Fibroblast of skin of back (primary cell): Measurements from ENCODE around the gene ITGB5.
A peak's percentile ranks its signal among the peaks of the same experiment; 100 is the strongest.
"Not testable (repeated sequence)": the region's sequence is repeated elsewhere in the genome, so short reads cannot be mapped to it uniquely, and the experiment has no call there.

Experiments used
- DNase-seq: peaks from one replicate; pipeline ENCODE4 v3.0.0-alpha.2; 2013

ITGB5 gene

GRCh38 chr3:124812291-124813265, 74.6 kb downstream of the ITGB5 start:
- peak; percentile 99 for DNase-seq

- peak; percentile 97 for DNase-seq
These were observed 75.7 kb downstream of the ITGB5 start for GRCh38 chr3:124811436-124811835.

- DNase-seq = no peak
These were observed 76.2 kb downstream of the ITGB5 start for GRCh38 chr3:124810970-124811369.

- DNase-seq = no peak
These were observed 78.1 kb downstream of the ITGB5 start for GRCh38 chr3:124809039-124809438.

- DNase-seq = no peak
These were observed 81.5 kb downstream of the ITGB5 start for GRCh38 chr3:124805671-124806070.

GRCh38 chr3:124804875-124805274, 82.3 kb downstream of the ITGB5 start:
- DNase-seq = no peak

- DNase-seq = no peak
These were observed 84.5 kb downstream of the ITGB5 start for GRCh38 chr3:124802702-124803101.

GRCh38 chr3:124802061-124802698, 85.0 kb downstream of the ITGB5 start:
- DNase-seq = no peak

GRCh38 chr3:124800511-124801258, 86.5 kb downstream of the ITGB5 start:
- DNase-seq = peak; percentile 92

GRCh38 chr3:124800076-124800475, 87.1 kb downstream of the ITGB5 start:
- no peak for DNase-seq

GRCh38 chr3:124799676-124800075, 87.5 kb downstream of the ITGB5 start:
- DNase-seq = no peak

GRCh38 chr3:124797426-124797945, 89.7 kb downstream of the ITGB5 start:
- no peak for DNase-seq

GRCh38 chr3:124796477-124796876, 90.7 kb downstream of the ITGB5 start:
- DNase-seq = no peak

GRCh38 chr3:124793054-124793739, 94.0 kb downstream of the ITGB5 start:
- peak; percentile 54 for DNase-seq

GRCh38 chr3:124792341-124793040, 94.7 kb downstream of the ITGB5 start:
- no peak for DNase-seq

- peak; percentile 97 for DNase-seq
These were observed 95.5 kb downstream of the ITGB5 start for GRCh38 chr3:124791639-124792151.

- DNase-seq = peak; percentile 97
These were observed 96.0 kb downstream of the ITGB5 start for GRCh38 chr3:124791142-124791541.

- not testable (repeated sequence) for DNase-seq
These were observed 98.1 kb downstream of the ITGB5 start for GRCh38 chr3:124789103-124789502.

GRCh38 chr3:124788254-124788745, 98.9 kb downstream of the ITGB5 start:
- no peak for DNase-seq

GRCh38 chr3:124787476-124788195, 99.5 kb downstream of the ITGB5 start:
- DNase-seq = no peak
